HG03558 (cell line): Measurements from ENCODE around the gene ANKRD53.
A peak's percentile ranks its signal among the peaks of the same experiment; 100 is the strongest.
"Not testable (repeated sequence)": the region's sequence is repeated elsewhere in the genome, so short reads cannot be mapped to it uniquely, and the experiment has no call there.

ENCODE experiments used
- ATAC-seq: cut with Tn5 transposase; IDR thresholded peaks from one replicate; pipeline ENCODE4 v1.9.1; 2021; ENCODE audit warnings: moderate number of reproducible peaks; ENCODE audit not compliant: unreplicated experiment; ENCODE audit errors: extremely low read depth

Gene ANKRD53

DNA sequence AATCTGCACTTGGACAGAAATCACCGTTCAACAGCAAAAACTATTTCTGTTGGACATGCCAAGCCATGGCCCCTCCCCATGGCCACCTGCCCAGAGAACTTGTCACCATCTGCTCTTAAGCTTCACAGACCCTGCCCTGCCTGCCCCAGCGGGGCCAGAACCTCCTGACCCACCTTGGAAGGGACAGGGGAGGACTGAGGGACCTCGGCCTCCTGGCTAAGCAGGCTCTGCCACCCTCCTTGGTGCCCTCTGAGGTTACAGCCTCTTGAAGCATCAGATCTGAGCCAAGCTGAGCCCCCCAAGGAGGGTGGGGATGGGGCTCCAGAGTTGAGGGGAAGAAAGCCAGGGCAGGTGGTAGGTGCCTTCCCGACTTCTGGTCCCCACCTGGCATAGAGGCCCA, 9.7 kb downstream of the ANKRD53 start:
- no peak for ATAC-seq

DNA sequence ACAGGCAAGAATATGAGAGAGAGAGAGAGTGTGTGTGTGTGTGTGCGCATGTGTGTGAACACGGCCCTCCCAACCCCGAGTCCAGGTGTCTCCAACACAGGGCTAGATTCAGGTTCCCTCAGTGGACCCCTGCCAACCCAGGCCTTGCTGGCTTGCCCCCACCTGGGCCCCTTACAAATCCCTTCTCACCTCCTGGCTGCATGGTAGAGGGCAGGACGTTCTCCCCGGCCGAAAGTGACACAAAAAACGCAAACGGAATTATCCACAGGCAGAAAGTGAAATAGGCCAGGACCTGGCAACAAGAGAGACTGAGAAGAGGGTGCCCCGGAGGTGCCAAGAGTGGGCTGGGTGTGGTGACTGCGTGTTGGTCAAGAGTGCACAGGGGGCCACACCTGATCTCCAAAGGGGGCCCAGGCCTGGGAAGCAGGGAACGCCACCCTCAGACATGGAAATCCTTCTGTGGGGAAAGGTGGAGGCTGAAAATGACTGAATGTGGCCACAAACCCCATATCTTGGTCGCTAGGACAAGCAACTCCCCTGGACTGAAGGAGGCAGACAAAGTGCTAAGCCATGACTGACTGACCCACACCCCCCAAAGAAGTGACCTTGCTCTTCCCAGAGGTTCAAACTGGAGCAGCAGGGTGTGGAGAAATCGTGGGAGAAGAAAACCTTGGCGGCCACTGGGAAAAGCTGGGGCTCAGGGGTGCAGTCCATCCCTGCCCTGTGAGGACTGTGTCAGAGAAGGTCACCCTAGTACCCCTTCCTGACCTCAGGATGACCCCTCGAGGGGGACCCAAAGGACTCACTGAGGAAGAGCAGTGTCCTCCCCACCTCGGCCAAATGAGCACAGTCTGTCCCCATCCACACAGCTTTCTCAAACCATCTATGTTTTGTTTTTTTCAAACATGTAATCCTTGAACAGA, 10.6 kb downstream of the ANKRD53 start:
- no peak for ATAC-seq

DNA sequence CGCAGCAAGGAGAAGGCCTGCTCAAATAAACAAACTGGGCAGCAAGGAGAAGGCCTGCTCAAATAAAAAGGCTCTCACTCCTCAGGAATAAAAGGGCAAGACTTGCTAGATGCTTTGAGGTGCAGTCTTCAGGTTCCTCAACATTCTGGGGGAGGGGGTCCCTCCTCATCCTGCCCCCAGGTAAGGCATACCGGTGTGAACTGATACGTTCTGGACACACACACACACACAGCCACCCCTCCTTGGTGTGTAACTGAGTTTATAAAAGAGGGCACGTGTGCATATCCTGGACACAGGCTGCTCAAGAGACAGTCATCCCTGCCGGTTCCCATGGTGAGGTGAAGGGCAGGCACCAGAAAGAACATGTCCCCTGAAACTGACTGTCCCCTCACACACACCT, 11.8 kb downstream of the ANKRD53 start:
- no peak for ATAC-seq

DNA sequence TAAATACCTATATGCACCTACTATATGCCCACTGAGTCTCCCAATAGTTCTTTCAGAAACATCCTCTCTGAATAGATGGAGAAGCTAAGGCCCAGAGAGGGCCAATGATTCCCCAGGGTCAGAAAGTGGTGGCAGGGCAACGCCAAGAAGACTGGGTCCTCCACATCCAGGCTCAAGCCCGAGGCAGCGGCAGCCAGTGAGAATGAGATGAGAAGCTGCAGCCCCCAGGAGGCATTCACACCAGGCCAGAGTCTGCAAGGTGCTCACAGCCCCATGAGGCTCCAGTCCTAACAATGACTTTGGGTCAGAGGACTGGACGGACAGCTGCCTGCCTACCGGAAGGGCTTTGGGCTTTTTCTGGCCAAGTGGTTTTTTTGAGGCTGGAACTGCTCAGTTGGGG, 12.7 kb downstream of the ANKRD53 start:
- ATAC-seq: no peak

DNA sequence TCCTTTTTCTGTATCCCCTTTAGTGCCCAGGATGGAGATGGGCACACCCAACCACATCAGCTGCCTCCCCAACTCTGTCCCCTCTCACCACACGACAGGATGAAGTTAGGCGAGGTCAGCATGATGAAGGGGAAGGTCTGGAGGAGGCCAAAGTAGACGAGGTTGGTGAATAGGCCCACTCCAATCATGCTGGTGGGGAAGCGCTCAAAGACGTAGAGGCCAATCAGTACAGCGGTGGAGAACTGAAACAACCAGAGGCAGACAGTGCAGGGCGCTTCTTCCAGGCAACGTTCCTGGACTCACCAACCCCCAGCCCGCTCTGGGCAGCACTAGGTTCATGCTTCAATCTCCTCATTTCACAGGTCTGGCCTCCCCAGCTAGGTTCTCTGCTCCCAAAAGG, 13.3 kb downstream of the ANKRD53 start:
- ATAC-seq: no peak

- no peak for ATAC-seq
These were observed 14.8 kb downstream of the ANKRD53 start for GRCh38 chr2:70992945-70993853.

- no peak for ATAC-seq
These were observed 15.7 kb downstream of the ANKRD53 start for GRCh38 chr2:70994009-70994698.

DNA sequence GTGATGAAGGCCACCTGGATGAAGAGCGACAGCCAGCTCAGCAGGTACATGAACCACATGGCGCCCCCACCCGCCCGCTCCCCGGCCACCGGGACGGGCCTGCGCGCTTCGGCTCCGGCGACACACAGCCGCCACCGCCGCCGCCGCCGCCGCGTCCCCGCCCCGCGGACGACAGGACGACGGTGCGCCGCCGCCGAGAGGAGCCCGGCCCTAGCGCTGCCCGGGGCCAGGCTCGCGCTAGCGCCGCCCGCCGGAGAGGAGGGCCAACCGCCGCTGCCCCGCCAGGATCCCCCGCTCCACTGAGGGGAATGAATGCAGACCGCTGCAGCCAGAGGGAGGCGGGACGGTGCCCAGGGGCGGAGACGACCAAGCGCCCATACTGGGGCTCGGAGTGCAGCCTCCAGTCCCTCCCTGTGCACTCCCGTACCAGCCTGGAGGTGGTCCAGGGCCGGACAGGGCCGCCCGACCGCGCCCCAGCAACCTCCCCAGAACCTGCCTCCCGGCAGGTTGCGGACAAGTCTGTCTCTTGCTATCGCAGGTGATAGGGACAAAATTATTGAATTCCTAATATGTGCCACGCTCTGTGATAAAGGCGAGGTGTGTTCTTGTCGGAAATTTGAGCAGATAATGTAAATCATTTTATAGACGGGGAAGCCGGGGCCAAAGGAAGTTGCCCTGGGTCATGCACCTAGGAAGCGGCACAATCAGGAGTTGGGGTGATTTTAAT, 16.4 kb downstream of the ANKRD53 start, which contains the start of gene TEX261:
Gene TEX261 (minus strand): TSS at position 175 of the 727 bp plus-strand sequence. CDS start 116 bp downstream, at position 59.
- ATAC-seq: peak; percentile 96

- no peak for ATAC-seq
These were observed 16.9 kb downstream of the ANKRD53 start for GRCh38 chr2:70995426-70995729.

DNA sequence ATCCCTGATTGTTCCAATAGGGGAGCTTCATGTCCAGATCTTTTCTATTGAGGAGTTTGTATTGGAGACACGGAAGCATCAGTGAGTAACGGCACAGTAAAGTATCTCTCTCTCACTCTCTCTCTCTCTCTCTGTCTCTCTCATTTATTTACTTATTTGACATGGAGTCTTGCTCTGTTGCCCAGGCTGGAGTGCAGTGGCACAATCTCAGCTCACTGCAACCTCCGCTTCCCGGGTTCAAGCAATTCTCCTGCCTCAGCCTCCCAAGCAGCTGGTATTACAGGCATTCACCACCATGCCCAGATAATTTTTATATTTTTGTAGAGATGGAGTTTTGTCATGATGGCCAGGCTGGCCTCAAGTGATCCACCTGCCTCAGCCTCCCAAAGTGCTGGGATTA, 20.5 kb downstream of the ANKRD53 start:
- ATAC-seq: not testable (repeated sequence)

GRCh38 chr2:70999362-70999761, 20.9 kb downstream of the ANKRD53 start:
- no peak for ATAC-seq

GRCh38 chr2:70999931-71000330, 21.5 kb downstream of the ANKRD53 start:
- ATAC-seq: not testable (repeated sequence)

DNA sequence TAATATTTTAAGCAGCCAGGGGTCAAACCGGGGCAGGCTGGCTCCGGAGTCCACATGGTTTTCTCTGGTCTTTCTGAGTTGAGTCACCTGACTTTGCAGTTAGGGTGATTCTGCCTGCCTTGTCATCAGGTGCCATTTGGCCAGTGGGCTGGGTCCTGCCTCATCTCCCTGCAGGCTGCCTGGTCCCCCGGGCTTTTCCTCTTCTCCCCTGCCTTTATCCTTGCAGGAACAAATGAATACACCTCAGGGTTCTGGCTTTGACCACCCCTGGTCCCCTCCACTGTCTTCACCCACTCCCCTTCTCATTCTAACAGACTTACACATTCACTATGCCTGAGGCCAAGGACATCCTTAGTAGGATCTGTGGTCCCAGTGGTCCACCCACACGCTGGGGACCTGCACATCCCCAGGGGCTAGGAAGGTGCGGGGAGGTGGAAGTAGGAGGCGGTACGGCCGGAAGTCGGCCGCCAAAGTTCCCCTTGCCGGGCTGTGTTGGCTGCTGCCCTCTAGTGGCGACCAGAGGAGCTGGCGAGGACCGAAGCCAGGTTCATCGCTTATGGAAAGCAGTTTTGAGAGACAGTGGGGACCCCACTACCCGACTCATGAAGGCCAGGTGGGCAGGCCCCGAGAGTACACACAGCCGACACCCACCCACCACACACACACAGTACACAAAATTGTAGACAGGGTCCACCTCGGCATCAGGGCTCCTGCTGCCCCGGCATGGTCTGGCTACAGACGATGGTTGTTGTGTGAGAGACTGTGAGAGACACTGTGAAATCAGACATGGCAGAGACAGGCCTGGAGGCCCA, 22.6 kb downstream of the ANKRD53 start:
- ATAC-seq: peak; percentile 52

GRCh38 chr2:71001592-71001927, 23.1 kb downstream of the ANKRD53 start:
- no peak for ATAC-seq

DNA sequence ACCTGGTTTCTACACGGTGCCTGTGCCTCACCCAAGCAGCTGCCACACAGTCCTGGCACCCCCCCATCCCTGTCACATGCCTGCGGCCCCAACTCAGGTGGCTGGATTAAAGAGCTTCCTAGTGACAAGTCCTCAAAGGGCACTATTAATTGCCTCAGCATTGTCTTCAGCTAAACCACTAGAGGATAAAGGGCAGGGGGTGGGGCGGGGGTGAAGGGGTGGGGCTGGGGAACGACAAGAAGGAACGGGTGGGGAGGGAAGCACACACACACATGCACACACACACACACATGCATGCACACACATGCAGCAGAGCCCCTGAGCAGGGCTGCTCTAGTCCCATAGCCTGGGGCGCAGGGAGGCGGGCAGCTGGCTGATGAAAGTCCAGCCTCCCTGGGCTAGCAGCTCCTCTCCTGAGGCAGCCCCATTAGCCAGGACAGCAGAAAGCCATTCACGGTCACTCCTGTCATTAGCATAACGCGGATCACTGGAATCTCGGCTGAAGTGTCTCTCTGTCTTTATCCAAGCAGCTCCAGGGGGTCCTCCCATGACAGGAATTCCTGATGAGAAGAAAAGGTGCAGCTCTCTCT, 23.6 kb downstream of the ANKRD53 start:
- no peak for ATAC-seq

GRCh38 chr2:71003396-71003795, 25.0 kb downstream of the ANKRD53 start:
- no peak for ATAC-seq

GRCh38 chr2:71003966-71004755, 25.7 kb downstream of the ANKRD53 start:
- ATAC-seq: no peak

DNA sequence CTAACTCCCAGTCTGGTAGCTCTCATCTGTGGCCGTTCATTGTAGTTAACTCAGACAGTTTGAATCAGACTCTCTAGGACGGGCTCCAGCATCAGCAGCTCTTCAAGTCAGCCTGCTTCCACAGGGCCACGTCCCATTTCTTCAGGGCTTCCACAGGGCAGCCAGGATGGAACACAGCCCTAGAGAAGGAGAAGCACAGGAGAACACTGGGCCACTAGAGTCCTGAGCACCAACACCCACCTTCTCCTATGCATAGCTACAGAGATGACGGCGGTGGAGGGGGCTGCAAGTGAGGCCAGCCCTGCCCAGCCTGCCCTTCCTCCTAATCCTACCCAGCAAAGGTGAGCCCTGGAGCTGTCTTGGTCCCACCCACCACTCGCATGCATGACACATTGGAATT, 26.4 kb downstream of the ANKRD53 start:
- no peak for ATAC-seq
